Activated CD4-positive, CD25-positive, alpha-beta regulatory T cell treated with anti-CD3 and anti-CD28 coated beads, Interleukin-2, amount 50 U/mL, for 24 hours (primary cell): ENCODE results near the gene ZHX3.
A peak's percentile ranks its signal among the peaks of the same experiment; 100 is the strongest.

Experiments
- ATAC-seq, 2 donors: fragments of 150-1000 bp; cut with Tn5 transposase; one replicate each; pipeline ENCODE4 v1.10.0; 2021; ENCODE audit warnings: mild to moderate bottlenecking in 1 of 2, moderate library complexity in 1 of 2

Gene ZHX3, protein sequence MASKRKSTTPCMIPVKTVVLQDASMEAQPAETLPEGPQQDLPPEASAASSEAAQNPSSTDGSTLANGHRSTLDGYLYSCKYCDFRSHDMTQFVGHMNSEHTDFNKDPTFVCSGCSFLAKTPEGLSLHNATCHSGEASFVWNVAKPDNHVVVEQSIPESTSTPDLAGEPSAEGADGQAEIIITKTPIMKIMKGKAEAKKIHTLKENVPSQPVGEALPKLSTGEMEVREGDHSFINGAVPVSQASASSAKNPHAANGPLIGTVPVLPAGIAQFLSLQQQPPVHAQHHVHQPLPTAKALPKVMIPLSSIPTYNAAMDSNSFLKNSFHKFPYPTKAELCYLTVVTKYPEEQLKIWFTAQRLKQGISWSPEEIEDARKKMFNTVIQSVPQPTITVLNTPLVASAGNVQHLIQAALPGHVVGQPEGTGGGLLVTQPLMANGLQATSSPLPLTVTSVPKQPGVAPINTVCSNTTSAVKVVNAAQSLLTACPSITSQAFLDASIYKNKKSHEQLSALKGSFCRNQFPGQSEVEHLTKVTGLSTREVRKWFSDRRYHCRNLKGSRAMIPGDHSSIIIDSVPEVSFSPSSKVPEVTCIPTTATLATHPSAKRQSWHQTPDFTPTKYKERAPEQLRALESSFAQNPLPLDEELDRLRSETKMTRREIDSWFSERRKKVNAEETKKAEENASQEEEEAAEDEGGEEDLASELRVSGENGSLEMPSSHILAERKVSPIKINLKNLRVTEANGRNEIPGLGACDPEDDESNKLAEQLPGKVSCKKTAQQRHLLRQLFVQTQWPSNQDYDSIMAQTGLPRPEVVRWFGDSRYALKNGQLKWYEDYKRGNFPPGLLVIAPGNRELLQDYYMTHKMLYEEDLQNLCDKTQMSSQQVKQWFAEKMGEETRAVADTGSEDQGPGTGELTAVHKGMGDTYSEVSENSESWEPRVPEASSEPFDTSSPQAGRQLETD

DNA sequence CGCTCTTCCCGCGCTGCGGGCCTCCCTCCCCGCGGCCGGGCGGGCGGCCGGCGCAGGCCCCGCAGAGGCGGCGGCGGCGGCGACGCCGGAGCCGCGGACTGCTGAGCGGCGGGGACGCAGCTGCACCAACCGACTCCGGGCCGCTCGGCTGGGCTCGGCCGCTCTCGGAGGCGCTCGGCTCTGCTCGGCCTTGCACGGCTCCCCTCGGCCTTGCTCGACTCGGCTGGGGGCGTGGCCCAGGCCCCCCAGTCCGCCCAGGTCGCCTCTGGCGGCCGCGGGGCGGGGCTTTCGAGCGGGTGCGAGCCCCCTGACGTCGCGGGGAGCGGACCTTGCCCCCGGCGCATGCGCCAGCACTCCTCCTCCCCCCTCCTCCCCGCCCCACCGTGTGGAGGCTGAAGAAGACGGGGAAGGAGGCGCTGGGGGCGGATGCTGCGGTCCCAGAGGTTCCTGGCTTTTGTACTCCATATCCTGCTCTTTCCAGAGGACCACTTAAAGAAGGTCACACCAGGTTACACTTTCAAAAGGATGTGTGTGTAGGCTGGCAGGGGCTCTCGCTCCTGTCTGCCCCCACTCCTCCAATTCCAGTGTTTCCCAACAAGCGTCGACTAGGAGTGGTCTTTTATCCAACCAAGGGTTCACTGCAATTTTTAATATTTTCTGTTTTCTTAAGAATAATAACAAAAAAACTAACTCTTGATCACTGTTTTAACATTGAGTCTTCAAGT lies at the start of gene ZHX3:
Gene ZHX3, minus strand, starts transcription at position 186 of the 725 bp plus-strand sequence. CDS start 112,815 bp downstream, outside the sequence.
- peak; percentile 99 for ATAC-seq

DNA sequence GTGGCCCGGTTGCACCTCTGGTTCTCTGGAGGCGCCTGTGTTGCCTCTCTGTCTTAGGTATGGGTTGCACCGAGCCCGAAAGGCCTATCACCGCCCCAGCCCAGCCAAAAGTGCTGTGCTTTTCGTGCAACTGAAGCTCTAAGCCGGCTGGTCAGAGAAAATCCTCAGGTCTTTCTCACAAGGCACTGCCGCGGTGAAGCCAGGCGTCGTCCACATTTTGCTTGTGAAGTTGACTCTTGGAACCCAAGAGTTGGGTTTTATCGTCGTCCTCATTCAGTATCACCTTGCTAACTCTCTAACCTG lies 49.8 kb upstream of the ZHX3 start:
- no peak for ATAC-seq

DNA sequence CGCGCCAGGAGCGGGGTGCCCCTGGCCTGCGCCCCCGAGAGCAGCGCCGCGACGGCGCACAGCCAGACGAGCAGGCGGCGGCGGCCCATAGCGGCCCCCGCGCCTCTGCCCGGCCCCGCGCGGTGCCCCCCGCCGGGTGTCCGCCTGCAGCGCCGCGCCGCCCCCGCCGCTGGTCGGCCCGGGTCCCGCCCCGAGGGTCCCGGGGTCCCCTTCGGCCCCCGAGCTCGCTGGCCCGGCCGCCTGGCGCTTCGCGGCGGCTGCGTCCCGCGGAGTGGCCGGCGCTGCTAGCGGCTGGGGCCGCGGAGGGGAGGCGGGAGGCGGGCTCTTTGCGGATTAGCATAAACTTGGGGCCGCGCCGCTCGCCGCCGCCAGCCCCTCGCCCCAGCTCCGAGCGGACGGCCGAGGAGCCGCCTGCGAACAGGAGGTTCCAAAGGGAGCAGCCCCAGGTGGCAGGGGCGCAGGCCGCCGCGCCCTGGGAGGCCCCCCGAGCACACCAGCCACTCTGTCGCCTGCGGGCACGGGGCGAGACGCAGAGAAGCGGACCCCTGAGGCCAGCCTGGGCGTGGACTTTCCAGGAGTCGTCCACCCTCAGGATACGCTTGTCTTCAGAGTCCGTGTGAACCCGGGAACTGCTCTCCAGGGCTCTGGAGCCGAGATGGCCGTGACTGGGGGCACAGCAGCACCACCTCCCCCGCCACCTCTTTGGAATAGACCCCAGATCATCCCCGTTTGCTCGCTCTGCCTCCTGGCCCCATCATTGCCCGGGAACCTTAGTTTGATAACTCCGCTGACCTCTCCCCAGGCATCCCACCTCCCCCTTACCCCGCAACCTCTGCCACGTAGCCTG lies 49.2 kb upstream of the ZHX3 start, which contains the start of gene EMILIN3:
Gene EMILIN3, minus strand, starts transcription at position 273 of the 847 bp plus-strand sequence. Its CDS starts 184 bp downstream, at position 89.
- no peak for ATAC-seq

DNA sequence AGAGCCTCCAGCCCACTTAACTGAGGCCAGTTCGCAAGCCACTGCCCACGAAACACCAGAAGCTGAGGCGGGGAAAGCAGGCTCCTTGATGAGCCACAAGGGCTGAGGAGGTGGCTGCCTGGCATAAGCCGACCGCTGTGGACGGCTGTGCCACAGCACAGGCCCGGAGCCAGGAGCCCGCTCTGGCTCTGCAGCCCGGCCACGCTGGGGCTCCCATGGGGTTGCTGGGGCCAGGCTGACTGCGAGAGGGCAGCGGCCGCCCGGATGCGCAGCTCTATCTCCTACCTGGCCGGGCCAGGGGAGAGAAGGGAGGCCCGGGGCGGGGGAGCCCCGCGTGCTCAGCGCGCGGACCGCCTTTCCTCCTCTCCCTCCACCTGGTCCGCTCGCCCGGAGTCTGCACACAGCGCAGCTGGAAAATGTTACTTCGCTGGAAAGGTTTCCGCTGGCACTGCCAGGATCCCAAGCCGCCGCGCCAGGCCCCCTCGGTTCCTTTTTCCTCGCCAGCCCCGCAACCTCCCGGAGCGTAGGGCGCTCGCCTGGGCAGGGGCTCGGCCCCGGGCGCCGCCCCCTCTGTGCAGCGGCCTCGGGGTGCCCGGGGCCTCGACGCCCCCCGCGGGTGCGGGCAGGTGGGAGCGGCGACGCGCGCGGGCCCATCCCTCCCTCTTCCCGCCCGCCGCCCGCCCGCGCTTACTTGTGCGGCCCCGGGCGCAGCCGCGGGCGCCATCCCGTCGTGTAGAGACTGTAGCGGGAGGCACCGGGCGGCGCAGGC lies 48.4 kb upstream of the ZHX3 start:
- no peak for ATAC-seq

DNA sequence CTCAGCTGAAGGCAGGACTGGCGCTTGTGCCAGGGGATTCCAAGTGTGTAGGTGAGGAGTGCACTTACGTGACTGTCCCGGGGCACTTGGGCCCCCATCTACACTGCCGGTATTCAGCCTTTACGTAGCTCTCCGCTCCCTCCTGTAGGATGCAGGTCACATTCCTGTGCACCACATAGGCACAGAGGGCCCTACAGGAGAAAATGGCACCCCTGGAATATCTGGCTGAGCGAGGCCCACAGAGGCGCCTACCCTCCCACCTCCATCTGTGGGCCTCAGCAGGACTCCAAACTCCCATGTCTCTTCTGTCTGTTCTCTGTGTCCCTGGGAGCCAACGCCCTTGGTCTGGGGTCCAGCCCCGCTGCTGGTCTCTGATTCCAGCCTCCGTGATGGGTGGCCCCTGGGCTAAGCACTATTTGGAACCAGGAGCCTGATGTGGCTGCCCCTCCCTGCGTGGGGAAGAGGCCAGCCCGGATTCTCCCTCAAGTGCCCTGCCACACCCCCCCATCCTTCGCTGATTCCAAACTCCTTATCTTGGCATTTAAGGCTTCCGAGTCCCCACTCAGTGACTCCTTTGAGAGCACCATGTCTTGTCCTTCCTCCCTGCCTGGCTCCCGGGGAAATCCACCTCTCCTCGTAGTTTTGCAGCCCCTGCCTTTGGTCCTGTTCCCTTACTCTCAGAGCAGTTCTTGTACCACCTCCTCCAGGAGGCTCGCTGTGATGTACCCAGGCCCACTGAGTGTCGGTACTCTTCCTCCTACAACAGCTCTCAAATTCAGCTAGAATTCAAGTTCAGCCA lies 47.6 kb upstream of the ZHX3 start:
- ATAC-seq: no peak

DNA sequence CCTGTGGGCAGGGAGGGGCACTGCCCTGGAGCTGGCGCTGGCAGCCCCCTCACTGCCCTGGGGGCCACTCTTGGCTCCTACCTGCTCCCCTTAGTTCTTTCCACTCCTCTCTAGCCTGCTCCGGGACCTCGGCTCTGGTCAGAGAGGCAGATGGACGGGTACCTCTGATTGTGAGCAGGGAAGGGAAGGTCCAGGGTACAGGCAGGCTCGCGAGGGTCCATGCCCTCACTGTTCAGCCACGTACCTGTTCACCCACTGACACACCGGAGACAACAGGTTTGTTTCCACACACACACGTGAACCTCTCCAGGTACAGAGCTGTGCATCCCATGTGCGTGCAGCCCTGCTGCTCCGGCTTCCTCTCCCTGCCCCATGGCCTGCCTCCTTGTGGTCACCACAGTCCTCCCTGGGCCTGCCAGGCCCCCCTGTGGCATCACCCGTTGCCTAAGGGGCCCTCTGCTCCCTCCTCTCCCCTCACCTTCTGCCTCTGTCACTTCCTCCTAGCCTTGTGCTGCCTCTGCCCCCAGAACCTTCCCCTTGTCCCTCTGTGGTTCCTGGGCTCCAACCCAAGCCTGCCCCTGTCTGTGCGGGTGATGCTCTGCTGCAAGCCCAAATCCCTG lies 46.8 kb upstream of the ZHX3 start:
- no peak for ATAC-seq

DNA sequence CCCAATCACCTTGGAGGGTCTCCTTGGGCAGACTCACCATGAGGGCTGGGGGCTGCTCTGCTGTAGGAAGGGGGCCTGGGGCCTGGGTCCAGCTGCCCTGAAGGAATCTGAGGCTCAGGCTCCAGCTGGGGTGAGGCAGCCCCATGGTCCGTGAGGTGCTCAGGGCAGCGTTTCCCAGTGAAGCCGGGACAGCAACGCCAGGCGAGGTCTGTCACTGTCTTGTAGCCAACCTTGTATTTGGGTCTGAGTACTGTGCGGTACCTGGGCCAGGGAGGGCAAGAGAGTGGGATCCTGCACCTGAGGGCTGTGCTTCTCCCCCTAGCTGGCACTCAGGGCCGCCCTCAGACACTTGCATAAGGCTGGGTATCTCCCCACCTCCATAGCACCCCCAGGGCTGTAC lies 46.1 kb upstream of the ZHX3 start:
- ATAC-seq: no peak

DNA sequence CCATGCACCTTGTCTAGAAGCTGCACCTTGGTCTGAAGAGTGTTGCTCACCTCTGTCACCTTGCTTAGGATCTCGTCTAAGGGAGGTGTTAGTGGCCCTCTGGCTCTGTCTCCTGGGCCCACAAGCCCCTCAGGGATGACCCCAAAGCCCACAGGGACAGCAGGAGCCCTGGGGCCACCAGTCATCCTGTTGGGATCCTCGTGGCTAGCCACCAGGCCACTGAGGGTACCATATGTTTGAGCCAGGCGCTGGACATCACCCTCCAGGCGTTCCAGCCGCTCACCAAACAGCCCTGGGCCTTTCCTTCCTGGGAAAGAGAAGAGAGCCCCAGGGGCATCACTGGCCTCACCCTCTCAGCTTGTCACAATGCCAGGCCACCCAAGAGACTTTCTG lies 45.2 kb upstream of the ZHX3 start:
- no peak for ATAC-seq

DNA sequence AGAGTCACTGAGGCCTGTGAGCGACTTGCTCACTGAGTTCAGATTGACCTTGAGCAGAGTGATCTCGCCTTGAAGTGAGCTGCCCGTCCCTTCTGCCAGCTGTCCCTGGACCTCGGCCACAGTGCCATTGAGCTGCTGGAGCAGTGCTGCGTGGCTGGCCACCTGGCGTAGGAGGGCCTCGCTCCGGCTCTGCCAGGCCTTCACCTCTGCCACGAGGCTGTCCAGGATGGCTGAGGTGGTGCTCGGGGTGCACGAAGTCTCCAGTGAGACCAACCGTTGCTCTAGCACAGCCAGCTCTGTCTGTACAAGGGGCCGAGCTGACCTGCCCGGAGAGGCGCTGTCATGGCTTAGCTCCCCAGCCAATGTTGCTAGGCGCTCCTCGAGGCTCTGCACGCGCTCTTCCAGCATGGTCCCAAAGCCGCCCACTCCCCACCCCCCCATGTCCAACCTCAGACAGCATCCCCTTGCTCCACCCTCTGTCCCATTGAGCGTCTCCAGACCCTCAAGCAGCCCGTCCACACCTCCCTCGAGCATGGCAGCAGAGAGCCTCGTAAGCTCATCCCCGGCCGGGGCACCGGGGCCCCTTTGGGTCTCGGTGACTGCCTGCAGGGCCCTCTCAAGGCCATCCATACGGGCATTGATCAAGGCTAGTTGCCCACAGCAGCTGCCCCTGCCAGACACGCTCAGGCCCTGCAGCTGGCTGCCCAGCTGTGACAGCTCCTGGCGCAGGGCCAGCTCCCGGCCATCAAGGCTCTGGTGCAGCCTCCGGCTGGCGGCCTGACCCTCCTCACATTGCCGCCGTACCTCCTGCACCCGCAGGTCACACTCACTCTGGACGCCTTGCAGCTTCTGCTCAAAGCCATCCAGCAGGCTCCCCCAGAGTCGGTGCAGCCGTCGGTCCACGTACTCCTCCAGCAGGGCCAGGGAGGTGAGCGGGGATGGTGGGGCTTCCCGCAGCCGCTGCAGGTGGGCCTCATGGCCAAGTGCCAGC lies 44.5 kb upstream of the ZHX3 start:
- no peak for ATAC-seq

DNA sequence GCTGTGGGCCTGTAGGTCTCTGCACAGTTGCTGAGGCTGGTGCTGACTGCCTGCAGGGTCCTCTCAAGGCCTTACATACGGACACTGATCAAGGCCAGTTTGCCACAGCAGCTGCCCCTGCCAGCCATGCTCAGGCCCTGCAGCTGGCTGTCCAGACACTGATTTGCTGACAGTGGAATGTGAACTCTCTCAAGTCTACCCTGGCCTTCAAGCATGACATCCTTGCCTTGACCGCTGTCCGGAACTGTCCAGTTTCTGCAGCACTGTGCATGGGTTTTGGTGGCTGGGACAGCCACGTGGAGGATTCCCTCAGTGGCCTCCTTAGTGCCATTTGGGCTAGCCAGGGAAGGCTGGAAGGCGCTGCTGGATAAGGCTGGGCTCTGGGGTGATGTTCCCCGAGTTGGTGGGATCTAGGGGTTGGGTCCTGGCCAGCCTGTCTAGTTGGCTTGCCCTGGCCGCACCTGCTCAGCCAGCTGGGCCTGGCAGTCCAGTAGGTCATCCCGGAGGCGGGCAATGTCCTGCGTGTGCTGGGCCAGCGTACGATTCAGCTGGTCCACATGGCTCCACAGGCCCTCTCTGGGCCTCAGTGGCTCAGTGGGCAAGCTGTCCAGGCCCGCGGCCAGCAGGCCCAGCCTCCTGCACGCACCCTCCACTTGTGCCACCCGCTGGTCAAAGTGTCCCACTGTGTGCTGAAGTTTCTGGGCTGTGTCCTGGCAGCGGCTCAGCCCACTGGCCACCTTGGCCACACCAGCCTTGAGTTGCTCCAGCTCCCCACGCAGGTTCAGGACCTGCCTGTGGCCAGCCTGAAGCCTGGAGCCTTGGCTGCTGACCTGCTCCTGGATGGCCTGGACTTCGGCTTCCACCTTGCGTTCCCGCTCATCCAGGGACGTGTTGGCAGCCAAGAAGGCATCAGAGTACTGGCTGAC lies 43.6 kb upstream of the ZHX3 start:
- no peak for ATAC-seq

DNA sequence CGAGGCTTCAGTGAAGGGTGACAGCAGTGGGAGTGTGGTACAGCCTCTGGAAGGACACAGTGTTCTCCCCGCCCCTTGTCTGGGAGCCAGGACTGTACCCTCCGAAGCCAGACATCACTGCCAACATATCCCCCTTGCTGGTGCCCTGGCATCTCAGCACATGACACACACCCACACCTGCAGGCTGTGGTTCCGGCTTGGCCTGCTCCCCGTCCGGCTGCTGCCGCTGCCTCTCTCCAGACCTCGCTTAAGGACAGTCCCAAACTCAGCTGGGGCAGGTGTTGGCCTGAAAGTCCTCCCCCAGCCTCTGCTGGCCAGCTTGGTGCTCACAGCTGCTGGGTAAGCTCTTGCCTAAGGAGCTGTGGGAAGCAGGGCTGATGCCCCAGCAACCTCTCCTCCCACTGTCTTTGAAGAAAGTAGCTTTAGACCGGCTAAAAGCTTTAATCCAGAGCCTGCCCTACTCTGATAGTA lies 42.0 kb upstream of the ZHX3 start:
- ATAC-seq: no peak

DNA sequence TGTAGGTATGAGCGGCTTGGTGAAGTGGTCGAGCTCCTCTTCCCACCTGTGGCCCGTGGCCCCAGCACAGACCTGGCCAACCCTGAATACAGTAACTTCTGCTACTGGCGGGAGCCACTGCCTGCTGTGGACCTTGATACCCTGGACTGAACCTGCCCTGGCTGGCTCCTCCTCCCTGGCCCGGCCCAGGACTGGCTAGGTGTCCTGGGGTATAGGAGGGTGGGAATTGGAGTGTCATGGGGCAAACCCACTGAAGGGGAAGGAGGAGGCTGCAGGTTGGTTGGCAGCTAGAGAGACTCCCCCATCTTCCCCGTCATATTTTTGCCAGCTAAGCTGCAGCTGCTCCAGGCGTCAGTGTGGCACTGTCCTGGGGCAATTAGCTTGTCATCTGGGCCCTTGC lies 41.2 kb upstream of the ZHX3 start:
- no peak for ATAC-seq

DNA sequence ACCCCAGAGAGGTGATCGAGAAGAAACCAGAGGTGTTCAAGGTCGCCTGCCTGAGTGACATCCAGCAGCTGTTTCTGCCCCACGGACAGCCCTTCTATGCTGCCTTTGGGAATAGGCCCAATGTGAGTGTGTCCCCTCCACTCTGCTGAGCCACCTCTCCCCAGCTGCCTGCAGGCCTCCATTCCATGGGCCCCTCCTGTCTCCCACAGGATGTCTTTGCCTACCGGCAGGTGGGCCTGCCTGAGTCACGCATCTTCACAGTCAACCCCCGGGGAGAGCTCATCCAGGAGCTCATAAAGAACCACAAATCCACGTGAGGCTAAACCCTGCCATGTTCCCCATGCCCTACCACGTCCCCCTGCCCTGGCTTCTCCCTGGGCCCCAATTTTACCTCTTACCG lies 40.7 kb upstream of the ZHX3 start:
- no peak for ATAC-seq

DNA sequence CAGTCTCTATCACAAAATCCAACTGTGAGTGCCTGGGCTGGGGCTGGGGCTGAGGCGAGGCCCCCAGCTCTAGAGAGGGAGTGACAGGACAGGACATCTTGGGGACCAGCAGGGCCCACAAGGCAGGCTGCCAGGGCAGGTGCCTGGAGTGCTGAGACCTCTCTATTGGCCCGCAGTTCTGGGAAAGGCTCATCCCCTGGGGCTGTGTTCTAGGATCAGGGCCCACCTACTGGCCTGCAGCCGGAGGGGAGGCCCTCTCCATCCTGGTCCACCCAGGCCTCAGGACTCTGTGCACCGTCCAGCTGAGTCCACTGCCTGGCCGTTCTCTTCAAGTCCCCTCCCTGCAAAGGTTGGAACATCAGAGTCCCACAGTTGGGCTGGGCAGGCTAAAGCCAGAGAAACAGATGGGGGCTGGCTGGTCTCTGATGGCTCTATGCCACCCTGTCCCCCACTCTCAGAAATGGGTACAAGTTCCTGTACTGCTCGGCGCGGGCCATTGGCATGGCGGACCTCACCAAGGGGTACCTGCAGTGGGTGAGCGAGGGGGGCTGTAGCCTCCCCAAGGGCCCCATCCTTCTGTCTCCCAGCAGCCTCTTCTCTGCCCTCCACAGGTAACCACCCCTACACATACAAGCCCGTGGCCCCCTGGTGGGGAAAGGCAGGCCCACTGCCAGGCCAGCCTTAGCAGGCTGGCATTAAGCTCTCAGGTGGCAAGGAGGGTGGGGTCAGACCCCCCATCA lies 40.1 kb upstream of the ZHX3 start:
- no peak for ATAC-seq

DNA sequence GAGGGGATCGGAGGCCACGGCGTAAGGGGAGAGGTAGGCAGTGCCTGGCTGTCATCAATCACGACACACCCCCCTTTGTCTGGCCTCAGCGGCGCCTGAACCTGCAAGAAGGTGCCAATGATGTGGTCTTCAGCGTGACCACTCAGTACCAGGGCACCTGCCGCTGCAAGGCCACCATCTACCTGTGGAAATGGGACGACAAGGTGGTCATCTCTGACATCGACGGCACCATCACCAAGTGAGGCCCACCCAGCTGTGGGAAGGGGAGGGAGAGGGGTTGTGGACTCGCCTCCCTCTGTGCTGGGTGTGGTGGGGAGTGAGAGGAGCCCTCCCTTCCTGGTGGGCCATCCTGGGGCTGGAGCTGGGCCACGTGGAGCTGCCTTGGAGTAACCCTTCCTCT lies 39.4 kb upstream of the ZHX3 start:
- no peak for ATAC-seq

DNA sequence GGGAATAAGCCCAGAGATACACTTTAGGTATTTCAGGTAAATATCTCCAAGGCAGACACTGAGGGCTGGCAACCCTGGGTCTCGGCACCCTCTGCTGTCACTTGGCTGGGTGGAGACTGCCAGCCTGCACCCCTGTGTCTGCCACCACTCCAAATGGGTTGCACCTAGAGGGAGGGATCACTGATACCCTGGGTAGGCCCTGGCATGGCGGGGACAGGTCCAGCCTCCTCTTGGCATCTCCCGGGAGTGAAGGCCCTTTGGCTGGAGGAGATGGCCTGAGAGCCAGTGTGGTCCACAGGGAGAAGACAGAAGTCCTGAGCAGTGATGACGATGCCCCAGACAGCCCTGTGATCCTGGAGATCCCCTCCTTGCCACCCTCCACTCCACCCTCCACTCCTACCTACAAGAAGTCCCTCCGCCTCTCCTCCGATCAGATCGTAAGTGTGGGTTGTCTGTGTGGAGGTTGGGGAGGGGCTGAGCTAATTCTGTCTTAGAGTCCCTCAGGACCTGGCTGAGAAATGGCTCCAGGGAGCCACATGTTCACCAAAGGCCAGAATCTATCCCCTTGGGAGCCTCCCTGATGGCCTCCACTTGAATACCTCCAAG lies 38.2 kb upstream of the ZHX3 start:
- ATAC-seq: no peak
